Adipocyte (in vitro differentiated cells): ENCODE results near the gene AMTN.
"Not testable (repeated sequence)": the region's sequence is repeated elsewhere in the genome, so short reads cannot be mapped to it uniquely, and the experiment has no call there.

Experiments used
- DNase-seq: peaks from one replicate; pipeline ENCODE4 v3.0.0-alpha.2; 2015; ENCODE audit warnings: low read depth
- H3K27me3 ChIP-seq: replicated peaks from 2 replicates; pipeline ENCODE4 v1.7.0; 2013; ENCODE audit warnings: mild to moderate bottlenecking, low read length, moderate library complexity; ENCODE audit not compliant: control insufficient read depth, insufficient read depth
- H3K36me3 ChIP-seq: 2 replicates; pipeline ENCODE4 v1.7.0; 2013; ENCODE audit warnings: low read length, mild to moderate bottlenecking, moderate library complexity; ENCODE audit not compliant: control insufficient read depth, insufficient read depth, severe bottlenecking
- H3K4me1 ChIP-seq: 2 replicates; pipeline ENCODE4 v1.7.0; 2013; ENCODE audit warnings: mild to moderate bottlenecking, low read length, moderate library complexity; ENCODE audit not compliant: control insufficient read depth, insufficient read depth
- H3K4me3 ChIP-seq: 2 replicates; pipeline ENCODE4 v1.7.0; 2013; ENCODE audit warnings: mild to moderate bottlenecking, low read length, moderate library complexity
- H3K9ac ChIP-seq: 2 replicates; pipeline ENCODE4 v1.7.0; 2013; ENCODE audit warnings: mild to moderate bottlenecking, low read length, moderate library complexity
- H3K9me3 ChIP-seq: 2 replicates; pipeline ENCODE4 v1.7.0; 2013; ENCODE audit warnings: mild to moderate bottlenecking, low read length, moderate library complexity; ENCODE audit not compliant: control insufficient read depth

AMTN gene, protein sequence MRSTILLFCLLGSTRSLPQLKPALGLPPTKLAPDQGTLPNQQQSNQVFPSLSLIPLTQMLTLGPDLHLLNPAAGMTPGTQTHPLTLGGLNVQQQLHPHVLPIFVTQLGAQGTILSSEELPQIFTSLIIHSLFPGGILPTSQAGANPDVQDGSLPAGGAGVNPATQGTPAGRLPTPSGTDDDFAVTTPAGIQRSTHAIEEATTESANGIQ

DNA sequence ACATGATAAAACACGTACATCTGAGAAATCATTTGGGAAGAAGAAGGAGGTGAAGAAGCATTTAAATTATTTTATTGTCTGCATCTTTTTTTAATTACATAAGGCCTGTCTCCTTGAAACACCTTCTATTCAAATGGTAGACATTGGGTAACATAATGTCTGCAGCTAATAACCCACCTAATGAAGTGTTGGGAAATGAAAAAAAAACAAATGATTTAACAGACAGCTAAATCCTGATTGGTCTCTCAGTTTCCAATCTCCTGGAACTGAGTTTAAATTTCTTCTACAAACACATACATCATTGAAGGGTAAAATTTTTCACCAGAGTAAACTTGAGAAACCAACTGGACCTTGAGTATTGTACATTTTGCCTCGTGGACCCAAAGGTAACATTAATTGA, at the start of gene AMTN:
AMTN (plus strand) TSS at position 301 of the 400 bp plus-strand sequence. CDS start 209 bp downstream, outside the sequence.
- no peak for DNase-seq
- no peaks in the 10 kb centered on the region for H3K4me1 ChIP-seq
- H3K4me3 ChIP-seq: no peak within 1 kb of the TSS
- H3K27me3 ChIP-seq: no peaks in the 10 kb centered on the region
- no peak within 1 kb of the TSS for H3K9ac ChIP-seq
- no peaks in the 10 kb centered on the region for H3K9me3 ChIP-seq
- H3K36me3 ChIP-seq: no peaks in the 10 kb centered on the region

DNA sequence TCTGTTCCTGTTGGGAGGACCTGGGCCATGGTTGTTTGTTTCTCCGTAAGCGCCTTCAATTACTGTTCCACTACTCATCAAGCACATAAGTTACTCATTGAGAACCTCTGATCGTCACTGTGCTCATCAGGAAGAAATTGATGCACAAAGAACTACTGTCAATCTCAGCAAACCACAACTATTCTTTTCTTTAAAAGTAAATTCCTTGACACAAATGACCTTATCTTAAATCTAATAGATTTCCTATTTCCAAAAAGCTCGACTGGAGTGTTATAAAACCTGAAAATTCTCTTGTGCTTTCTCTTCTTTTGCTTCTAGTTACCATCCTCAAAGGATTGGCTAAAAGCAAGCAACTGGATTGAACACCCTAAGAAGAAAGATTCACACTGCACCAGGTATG, 46.5 kb upstream of the AMTN start, which contains the start of gene MUC7:
MUC7 (plus strand) TSS at position 301 of the 400 bp plus-strand sequence. CDS start 1,825 bp downstream, outside the sequence.
- H3K36me3 ChIP-seq: no peaks in the 10 kb centered on the region
- no peak for DNase-seq
- H3K27me3 ChIP-seq: no peaks in the 10 kb centered on the region
- no peaks in the 10 kb centered on the region for H3K9me3 ChIP-seq
- H3K4me3 ChIP-seq: no peak within 1 kb of the TSS
- no peaks in the 10 kb centered on the region for H3K4me1 ChIP-seq
- no peak within 1 kb of the TSS for H3K9ac ChIP-seq

DNA sequence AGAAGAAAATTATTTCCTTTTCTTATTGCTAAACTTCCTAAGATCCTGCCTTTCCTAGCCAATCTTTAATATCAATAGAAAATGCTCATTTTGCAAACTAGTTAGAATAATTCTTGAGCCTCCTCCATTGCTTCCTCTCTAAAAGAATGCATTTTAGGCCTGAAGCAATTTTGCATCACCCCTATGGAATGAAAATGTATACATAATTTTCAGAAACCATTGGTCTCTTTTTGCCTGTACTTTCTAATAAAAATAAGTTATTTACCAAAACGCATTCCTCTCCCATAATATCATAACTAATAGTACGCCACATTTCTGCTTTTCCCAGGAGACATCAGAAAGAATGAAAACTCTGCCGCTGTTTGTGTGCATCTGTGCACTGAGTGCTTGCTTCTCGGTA, 44.7 kb upstream of the AMTN start:
- Histone ChIP-seq H3K36me3 (no peaks in the 10 kb centered on the region), H3K4me3 (no peak overlapping the region), H3K27me3 (no peaks in the 10 kb centered on the region), H3K4me1 (no peaks in the 10 kb centered on the region), H3K9ac (no peak overlapping the region), H3K9me3 (no peaks in the 10 kb centered on the region)
- peak; percentile 52 for DNase-seq

DNA sequence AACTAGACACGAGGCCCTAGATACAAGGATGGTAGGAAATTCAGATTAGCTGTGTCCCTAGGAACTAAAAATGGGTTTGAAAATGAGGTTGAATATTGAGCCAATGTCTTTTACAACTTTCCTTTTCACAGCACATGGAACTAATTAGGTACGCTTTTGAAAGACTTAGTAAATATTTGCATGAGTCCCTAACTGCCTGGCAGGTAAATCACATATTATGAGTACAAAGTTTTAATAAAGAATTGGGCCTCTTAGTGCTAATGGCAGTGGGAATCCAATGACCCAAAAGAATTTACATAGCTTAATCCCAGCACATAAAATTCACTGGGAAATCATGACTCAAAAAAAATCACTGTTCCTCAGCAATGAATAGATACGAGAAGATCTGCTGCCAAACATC, 29.6 kb upstream of the AMTN start:
- Histone ChIP-seq H3K4me3 (no peak overlapping the region), H3K9me3 (no peaks in the 10 kb centered on the region), H3K27me3 (no peaks in the 10 kb centered on the region), H3K4me1 (no peaks in the 10 kb centered on the region), H3K36me3 (no peaks in the 10 kb centered on the region), H3K9ac (no peak overlapping the region)
- peak; percentile 4 for DNase-seq

DNA sequence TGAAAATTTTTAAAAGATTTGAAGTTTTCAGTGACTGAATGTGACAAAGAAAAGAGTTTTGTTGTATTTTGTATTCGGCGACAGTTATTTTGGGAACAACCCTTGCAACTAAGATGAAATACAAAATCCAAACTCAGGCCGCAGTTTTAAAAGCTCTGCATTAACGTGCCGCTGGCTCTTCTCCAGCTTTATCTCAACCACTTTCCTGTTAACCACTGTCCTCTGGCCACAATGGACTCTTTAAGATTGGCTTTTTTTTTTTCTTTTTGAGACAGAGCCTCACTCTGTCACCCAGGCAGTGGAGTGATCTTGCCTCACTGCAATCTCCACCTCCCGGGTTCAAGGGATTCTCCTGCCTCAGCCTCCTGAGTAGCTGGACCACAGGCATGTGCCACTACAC, 22.1 kb upstream of the AMTN start:
- H3K4me3 ChIP-seq: no peak overlapping the region
- no peaks in the 10 kb centered on the region for H3K9me3 ChIP-seq

DNA sequence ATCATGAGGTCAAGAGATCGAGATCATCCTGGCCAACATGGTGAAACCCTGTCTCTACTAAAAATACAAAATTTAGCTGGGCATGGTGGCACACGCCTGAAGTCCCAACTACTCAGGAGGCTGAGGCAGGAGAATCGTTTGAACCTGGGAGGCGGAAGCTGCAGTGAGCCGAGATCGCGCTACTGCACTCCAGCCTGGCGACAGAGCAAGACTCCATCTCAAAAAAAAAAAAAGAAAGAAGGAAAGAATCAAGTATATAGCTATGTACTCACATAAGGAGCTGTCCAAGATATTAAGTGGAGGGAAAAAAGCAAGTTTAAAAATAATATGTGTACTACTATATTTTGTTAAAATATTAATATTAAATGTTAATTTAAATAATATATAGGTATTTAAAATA, 16.5 kb upstream of the AMTN start:
- DNase-seq: peak; percentile 39
- not testable (repeated sequence) for H3K4me1 ChIP-seq, H3K36me3 ChIP-seq, H3K9me3 ChIP-seq, H3K4me3 ChIP-seq, H3K9ac ChIP-seq, H3K27me3 ChIP-seq

More for the DNA sequence above, 22.1 kb upstream of the AMTN start:
- no peak for DNase-seq
- H3K27me3 ChIP-seq: no peaks in the 10 kb centered on the region
- no peaks in the 10 kb centered on the region for H3K4me1 ChIP-seq
- H3K9ac ChIP-seq: no peak overlapping the region
- no peaks in the 10 kb centered on the region for H3K36me3 ChIP-seq

DNA sequence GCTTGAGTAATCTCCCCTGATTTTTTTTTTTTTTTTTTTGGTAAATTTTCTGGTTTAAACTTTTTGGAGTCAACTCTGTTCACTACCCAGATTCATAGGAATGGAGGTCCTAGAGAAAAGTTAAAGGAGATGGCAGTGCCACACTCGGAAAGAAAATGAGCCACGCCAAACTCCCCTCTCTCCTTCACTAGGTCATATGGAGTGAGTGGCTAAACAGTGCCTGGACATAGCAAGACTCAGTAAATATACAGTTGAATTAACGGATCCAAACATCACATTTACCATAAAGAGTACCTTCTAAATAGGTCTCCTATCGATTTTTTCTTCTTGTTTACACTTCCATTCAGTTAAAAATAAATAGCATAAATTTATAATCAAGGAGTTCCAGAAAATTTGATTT, 13.6 kb upstream of the AMTN start:
- Histone ChIP-seq H3K4me1 (peaks cover 9% of the 10 kb centered on the region), H3K9ac (no peak overlapping the region), H3K4me3 (no peak overlapping the region), H3K9me3 (no peaks in the 10 kb centered on the region), H3K36me3 (no peaks in the 10 kb centered on the region), H3K27me3 (peaks cover 4% of the 10 kb centered on the region)
- DNase-seq: no peak

DNA sequence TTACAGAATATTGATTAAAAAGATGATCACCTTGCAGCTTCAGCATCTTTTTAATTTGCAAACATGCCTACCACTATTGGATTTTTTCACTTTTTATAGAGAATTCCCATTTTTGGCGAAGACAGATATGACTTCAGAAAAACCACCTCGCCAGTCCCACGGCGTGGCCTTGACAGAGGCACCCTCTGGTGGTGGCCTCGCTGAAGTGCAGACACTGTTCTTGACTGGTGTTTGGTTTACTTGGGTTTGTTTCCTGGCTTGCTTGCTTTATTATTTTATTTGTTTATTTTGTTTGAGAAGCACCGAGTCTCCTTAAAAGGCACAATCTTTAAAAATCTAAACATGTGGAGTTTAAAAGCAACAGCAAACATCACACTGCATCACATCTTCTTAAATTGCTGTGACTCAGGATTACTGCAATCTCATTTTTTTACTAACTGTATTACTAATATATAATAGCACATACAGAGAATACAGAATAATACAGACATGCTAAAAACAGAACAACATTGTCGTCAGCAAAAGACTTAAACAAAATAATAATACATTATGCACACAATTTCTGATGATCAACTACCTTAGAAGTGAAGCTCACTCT, 13.1 kb upstream of the AMTN start:
- Histone ChIP-seq H3K9ac (no peak overlapping the region), H3K4me3 (no peak overlapping the region), H3K9me3 (no peaks in the 10 kb centered on the region), H3K4me1 (peaks cover 9% of the 10 kb centered on the region), H3K27me3 (peaks cover 4% of the 10 kb centered on the region), H3K36me3 (no peaks in the 10 kb centered on the region)
- peak; percentile 83 for DNase-seq

DNA sequence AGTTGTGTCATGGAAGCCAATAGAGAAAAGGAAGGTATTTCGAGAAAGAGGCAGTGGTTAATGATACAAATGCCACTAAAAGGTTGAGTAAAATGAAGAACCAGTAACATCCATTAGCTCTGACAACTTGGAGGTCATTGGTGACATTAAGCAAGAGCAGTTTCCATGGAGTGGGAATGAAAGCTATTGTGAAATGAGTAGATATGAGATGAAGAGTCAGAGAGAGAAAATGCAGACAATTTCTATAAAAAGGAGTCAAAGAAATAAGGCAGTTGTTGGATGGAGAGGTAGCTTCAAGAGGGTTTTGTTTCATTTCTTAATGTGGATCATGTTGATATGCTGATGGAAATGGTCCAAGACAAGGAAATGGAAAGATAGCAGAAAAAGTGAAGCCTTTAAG, 9.6 kb upstream of the AMTN start:
- Histone ChIP-seq H3K36me3 (no peaks in the 10 kb centered on the region), H3K4me3 (no peak overlapping the region), H3K27me3 (peaks cover 19% of the 10 kb centered on the region), H3K4me1 (peaks cover 9% of the 10 kb centered on the region), H3K9ac (no peak overlapping the region), H3K9me3 (no peaks in the 10 kb centered on the region)
- DNase-seq: peak; percentile 65

DNA sequence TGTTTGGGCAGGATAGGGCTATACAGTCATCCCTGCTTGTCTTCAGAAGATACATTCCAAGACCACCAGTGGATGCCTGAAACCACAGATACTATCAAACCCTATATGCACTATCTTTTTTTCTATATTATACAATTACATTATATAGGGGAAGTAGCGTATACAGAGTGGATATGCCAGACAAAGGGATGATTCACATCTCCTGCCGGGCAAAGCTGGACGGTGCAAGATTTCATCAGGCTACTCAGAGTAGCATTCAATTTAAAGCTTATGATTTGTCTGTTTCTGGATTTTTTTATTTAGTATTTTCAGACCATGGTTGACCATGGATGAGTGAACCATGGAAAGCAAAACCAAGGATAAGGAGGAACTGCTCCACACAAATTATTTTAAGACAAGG, 7.0 kb upstream of the AMTN start:
- no peak for DNase-seq
- H3K4me1 ChIP-seq: peaks cover 9% of the 10 kb centered on the region

DNA sequence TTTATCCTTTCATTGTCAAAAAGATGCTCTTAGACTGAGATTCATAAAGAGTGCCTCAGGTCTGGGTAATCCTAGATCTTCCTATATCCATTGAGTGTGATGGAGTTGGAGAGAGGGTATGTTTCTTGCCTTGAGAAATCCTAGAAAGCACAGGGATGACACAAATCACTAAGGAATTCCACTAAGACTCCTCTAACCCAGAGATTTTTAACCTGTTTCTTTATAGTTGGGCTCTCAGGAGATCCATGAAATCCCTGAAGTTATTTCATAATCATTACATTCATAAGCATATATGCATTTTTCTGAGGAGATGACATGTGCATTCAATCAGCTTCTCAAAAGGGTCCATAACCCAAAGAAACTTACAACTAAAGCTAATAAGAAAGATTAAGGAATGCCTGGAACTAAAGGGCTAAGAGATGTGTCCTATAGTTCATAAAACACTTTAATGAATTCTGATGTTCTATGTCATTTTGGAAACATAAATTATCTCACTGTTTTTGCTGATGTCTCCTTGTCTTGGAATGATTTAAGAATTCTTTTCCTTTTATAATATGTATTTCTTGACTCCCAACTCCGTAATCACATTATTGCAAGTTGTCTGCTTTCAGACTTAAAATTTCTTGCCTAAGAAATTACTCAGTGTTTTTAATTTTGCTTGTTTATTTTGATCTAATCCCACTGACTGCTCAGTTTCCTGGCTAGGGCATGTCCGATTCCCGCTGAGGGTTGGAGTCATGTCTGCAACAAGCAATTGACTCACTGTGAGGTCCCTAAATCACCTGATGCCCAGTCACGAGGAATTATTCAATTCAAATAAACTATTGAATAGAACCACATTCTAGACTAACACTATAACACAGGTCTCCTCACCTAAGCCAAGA, 2.8 kb upstream of the AMTN start:
- DNase-seq: peak; percentile 73
- Histone ChIP-seq H3K27me3 (peaks cover 15% of the 10 kb centered on the region), H3K36me3 (no peaks in the 10 kb centered on the region), H3K4me1 (no peaks in the 10 kb centered on the region), H3K4me3 (no peak overlapping the region), H3K9ac (no peak overlapping the region), H3K9me3 (no peaks in the 10 kb centered on the region)

More for the DNA sequence above, 7.0 kb upstream of the AMTN start:
- Histone ChIP-seq H3K9ac (no peak overlapping the region), H3K9me3 (no peaks in the 10 kb centered on the region), H3K27me3 (peaks cover 19% of the 10 kb centered on the region), H3K36me3 (no peaks in the 10 kb centered on the region), H3K4me3 (no peak overlapping the region)
